GM12873 (cell line): ENCODE measurements around the gene PLCH1.

Source experiments
- TF ChIP-seq, protein P1 (sequence below): IDR thresholded peaks from 2 replicates; pipeline ENCODE4 v1.5.1; 2012; ENCODE audit warnings: low read depth, mild to moderate bottlenecking, moderate library complexity, low read length, control low read depth; ENCODE audit not compliant: insufficient read depth; ENCODE audit errors: missing control alignments

Gene PLCH1

DNA sequence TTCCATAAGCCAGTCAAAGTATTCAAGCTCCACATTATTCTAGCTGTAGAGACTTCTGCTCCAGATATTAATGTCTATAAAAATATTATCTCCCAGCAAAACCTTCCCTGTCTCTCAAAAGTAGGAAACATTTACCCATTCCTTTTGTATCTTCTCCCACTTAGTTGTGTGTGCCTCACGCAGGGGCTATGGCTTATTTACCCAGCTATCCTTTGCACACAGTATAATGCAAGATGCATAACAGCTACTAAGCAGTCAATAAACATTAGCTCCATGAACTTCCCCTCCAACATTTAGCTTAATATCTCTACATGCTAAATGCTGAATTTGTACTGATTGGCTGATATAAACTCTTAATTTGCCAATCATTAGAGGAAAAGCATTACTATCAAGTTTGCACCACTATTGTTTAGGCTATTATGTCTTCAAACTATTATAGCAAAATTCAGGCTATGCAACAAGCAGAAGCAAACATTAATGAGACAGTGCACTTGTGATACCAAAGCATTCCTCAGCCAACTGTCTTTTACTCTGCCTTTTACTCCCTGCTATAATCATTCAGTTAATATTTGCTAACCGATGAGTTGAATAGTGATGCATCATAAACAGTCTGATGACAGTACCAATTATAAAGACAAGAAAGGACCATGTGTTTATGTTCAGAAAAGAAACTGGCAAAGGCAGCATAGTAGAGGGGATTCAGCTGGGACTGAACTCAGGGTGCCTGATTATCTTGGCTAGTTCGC is 81.2 kb downstream of the PLCH1 start:
- TF ChIP-seq, protein P1, sequence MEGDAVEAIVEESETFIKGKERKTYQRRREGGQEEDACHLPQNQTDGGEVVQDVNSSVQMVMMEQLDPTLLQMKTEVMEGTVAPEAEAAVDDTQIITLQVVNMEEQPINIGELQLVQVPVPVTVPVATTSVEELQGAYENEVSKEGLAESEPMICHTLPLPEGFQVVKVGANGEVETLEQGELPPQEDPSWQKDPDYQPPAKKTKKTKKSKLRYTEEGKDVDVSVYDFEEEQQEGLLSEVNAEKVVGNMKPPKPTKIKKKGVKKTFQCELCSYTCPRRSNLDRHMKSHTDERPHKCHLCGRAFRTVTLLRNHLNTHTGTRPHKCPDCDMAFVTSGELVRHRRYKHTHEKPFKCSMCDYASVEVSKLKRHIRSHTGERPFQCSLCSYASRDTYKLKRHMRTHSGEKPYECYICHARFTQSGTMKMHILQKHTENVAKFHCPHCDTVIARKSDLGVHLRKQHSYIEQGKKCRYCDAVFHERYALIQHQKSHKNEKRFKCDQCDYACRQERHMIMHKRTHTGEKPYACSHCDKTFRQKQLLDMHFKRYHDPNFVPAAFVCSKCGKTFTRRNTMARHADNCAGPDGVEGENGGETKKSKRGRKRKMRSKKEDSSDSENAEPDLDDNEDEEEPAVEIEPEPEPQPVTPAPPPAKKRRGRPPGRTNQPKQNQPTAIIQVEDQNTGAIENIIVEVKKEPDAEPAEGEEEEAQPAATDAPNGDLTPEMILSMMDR: no peak

DNA sequence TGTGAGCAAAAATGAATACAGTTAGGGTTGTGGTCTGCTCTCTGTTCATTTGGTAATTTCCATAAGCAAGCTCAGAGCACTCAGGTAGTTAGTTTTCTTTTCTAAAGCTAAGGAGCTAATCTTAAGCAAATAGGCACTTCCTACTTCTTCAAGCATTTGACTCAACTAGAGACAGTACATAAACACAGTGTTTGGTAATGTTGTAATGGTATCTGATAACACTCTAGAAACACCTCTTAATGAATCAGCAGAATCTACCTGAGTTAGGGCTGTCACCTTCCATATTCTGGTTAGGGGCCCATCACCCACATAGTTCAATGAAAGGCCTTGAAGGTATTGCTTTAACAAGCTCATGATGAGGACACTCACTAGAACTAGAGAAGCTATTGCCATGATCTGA is 83.1 kb downstream of the PLCH1 start:
- TF ChIP-seq, protein P1: no peak

DNA sequence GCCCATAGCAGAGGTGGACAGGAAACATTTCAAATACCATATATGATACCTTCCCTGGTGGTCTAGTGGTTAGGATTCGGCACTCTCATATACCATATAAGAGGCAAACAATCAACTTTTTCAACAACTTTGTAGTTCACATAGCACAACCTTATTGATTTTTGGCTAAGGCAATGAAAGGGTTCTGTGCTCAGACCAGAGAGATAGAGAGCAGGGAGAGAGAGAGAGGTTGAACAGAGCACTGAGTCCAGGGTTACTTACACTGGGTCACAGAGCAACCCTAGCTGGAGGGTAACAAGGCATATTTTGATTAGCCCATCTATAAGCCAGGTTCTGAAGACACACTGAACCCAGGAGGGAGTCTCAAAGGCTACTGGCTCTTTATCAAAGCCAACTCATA is 83.8 kb downstream of the PLCH1 start:
- TF ChIP-seq, protein P1: no peak

DNA sequence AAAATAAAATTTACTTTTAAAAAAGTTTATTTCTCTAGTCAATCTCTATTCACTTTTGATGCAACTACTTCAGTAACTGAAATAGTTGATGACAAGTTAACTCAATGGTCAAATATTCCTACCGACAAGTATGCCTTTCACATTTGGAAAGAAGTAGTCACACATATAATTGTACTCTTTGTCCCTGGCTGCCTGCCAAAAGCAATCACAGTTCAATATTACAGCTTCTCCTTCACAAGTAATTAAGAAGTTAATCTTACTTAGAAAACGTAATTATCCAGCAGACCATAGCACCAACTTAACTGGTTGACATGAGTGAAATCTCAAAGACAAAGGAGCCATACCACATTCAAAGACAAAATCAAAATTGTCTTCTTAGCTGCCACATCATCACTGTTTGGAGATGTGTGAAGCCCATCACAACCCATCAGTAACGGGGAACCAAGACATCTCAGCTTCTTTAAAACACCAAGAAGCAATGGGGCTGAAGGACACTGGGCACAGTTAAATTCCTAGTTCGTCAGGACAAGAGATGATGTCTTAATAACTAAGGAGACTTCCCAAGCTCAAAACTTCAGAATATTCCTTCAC is 86.1 kb downstream of the PLCH1 start:
- TF ChIP-seq, protein P1: no peak

DNA sequence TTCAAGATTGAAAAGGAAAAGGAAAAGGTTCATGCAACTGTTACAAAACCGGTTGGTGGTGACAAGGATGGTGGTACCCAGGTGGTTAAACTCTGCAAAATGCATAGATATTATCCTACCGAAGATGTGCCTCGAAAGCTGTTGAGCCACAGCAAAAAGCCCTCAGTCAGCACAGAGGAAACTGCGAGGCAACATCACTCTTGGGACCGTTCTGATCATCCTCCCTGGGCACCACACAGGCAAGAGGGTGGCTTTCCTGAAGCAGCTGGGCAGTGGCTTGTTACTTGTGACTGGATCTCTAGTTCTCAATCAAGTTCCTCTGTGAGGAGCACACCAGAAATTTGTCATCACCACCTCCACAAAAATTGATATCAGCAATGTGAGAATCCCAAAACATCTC is 86.9 kb downstream of the PLCH1 start:
- TF ChIP-seq, protein P1: no peak

DNA sequence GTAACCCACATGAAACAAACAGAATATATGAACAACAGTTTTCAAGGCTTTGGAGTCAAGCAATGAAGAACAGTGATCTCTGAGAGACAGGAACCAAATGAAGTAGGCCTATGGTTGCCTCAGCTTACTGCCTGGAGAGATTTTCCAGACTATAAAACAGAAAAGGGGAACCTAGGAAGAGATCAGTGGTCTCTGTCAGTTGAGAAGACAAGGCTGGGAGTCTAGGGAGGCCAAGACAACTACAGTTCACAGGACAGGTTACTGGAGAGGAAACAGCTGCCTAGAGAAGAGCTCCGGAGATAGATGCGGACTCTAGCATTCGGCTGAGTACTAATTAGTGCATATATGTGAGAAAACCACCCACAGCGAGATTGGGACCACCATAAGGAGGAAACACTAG is 87.7 kb downstream of the PLCH1 start:
- TF ChIP-seq, protein P1: no peak

DNA sequence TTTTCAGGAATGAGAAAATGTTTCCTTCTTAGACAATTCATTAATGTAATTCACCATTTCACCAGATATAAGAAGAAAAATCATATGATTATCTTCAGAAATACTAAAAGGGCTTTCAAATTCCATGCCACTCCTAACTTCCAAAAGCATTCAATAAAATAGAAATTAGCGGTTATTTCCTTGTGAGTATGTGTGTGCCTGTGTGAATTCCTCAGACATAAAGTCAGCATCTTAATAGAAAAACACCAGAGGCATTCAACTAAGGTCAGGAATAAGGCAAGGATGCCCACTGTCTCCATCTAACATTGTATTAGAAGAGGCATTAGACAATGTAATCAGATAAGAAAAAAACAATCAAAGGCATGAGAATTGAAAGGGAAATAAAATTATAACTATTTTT is 88.4 kb downstream of the PLCH1 start:
- TF ChIP-seq, protein P1: no peak
